Hindlimb muscle (tissue), 1 donor: ENCODE data around the gene ANKRD33B. TPM values are rescaled to one million over a fixed set of nuclear protein-coding genes. Genes with fewer than 3 reads are reported as not detected.
"Not testable (repeated sequence)": the region's sequence is repeated elsewhere in the genome, so short reads cannot be mapped to it uniquely, and the experiment has no call there.

Source experiments
- DNase-seq: peaks from one replicate; pipeline ENCODE4 v3.0.0-alpha.2; 2013
- polyA plus RNA-seq: library from polyadenylated mRNA; unstranded; fragments of 120-200 nt; gene quantifications from one replicate; pipeline ENCODE4 v1.2.1, GENCODE V29; 2013; ENCODE audit not compliant: insufficient read length

ANKRD33B gene
- polyA plus RNA-seq, 1 donor, result 2.5 TPM

DNA sequence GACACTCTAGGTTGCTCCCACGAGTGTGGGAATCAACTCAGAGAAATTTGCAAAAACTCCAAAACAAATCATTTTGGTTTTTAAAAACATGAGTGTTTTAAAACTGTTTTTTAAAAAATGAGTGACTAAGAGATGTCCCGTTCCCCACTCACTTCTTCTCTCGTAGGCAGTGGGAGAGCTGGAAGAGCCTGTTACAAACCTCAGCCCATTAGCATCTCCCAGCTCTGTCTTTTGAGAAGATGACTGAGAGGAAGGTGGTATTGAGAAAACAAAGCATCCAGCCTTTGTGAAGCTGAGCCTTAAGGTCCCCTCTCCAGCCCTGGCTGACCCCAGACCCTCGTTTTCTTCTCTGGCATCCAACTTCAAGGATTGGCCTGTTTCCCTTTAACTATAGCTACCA lies 4.7 kb upstream of the ANKRD33B start:
- DNase-seq, result no peak

DNA sequence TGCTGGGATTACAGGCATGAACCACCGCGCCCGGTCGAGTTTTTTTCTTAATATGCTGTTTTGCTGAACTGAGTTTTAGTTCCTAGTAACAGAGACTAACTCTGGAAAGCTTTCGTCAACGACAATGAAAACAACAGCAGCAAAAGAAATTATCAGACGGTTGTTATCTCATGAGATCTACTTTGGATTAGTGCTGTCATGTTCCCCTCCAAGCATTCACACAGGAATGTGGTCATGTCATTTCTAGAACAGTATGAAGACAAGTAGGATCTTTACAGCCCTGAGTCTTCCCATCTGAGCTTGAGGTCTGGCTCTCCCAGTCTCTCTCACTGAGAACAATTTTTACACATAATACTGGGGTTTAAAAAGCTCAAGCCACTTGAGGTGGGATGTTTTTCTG lies 4.0 kb upstream of the ANKRD33B start:
- DNase-seq, result no peak

DNA sequence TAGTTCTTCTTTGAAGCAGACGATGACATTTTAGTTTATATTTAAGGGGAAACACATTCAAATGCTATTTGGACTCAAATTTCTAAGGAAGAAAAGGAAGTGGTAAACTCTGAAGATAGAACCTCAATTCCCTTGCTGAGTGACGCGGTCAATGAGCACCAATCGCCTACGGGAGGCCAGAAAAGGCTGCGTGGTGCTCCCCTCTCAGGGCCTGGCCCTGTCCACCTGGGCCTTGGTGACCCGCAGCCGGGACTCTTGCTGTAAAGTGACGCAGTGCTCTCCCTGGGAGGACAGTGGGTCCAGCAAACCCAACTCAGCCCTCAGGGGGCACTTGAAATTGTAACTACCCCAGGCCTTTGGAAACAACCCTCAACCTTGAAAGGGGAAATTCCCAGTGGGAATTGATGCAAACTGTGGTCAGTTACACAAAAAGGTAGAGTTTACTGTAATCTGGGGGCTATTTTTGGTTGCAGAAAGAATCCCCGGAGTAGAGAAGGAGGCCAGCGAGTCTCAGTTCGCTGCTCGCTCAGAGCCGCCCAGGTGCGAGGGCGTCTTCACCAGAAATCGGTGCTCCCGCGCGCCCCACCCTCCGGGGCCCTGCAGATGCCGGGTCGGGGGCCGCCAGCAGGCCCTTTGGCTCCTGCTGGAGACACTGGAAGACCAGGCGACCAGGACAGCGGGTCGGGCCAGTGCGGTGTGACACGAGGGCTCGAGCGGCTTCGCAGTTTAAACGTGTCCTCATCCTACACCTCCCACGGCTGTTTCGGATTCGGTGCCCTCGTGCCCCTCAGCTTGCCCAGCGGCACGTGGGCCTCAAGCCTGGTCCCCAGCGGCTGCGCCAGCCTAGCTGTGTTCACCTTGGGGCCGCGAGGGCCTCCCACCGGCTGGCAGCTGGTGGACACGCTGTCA lies 1.4 kb upstream of the ANKRD33B start:
- no peak for DNase-seq

DNA sequence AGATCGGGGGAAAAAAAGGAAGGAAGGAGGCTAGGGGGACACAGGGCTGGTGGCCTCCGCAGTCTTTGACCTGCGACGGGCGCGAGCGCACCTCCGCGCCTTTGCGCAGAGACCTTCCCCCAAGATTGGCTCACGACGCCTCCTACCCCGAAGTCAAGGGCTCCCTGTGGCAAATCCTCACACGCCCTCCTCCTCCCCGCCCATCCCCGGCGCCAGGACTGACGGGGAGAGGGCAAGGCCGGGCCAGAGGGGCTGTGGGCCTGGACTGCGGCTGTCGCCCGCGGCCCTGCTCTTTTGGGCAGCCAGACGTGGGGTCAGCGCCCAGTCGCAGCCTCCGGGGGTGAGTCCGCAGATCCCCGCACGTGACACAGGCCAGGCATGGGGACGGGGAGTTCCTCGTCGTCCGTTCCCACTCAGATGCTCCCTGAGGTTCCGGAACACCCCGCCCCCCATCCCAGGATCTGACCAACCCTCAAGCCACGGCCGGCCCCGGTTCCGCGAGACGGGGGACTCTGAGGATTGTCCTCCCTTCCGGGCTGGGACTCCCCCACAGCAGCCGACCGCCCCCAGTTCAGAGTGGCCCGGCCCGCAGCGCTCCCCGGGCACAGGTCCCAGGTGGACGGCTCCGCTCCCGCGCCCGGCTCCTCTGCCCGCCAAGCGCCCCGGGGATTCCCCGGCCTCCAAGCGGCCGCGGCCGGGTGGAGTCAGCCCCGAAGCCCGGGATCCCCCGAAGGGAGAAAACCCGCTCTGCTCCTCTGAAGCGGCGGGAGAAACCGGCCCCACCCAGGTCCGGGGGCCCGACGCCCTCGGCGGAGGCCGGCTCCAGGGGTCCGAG lies 543 bp upstream of the ANKRD33B start:
- DNase-seq, result no peak

DNA sequence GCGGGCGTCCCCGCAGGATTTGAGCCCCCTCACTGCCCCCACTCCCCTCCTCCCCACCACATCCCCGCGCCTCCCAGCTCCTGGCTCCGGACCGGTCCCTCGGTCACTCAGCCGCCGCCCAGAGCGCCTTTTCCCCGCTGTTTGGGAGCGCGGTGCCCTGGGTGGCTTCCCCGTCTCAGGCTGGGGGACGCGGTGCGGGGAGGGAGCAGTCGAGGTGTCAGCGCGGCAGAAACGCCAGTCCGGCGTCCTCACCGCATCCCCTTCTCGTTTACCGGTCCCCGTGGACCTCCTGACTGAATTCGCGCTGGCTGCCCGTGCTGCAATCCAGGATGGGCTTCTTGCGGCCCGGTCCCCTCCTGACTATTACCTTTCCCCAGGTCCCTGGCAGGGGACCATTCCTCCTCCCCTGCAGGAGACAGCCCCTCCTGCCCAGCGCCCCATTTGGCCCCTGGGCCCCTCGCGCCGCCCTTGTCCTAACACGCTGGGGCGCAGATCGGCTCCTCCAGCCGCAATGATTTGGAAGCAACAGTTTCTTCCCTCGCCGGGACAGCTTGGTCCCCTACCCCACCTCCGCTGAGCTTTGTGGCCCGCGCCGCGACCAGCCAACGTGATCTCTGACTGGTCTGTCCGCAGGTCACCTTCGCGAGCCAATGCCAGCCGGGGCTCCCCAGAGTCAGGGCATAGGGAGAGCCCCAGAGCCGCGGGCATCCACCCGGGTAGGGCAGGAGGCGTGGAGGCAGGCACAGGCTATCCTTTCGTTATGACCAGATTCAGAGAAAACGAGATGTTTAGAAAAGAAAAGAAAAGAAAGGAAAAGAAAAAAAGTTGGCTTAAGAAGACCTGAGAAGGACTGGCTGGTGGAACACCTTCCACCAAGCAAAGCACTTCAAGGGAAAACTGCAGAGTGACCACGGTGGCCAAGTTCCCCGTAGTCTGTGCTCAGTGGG lies 1.2 kb downstream of the ANKRD33B start:
- no peak for DNase-seq

DNA sequence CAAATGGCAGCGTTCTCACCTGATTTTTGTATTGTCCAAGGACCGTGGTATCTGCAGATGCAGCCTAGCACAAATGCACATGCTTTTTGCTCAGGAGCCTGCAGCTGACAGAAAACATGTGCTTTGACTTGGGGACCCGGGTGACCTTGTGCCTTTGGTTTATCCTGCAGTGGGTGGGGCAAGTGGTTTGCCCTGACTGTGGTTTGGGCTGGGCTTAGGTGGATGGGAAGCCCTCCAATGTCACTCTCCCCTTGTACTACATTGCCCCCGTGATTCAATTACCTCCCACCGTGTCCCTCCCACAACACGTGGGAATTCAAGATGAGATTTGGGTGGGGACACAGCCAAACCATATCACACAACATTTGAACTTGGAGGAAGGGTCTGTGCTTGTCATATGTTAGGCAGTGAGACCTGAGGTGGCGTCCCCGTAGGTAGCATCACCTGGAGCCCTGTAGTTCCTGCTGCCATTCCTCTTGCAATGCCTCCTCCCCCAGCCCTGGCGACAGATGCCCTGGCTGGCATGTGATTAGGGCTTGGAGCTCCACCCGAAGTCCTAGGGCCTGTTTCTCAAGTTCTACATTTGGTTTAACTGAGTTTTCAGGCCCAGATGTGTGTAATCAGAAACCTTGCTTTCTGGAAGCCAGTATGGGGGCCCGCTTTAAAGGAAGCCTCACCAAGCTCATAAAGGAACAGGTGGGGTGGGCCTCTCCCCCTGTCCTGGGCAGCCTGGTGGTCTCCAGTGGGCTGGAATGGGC lies 2.1 kb downstream of the ANKRD33B start:
- DNase-seq, result no peak

DNA sequence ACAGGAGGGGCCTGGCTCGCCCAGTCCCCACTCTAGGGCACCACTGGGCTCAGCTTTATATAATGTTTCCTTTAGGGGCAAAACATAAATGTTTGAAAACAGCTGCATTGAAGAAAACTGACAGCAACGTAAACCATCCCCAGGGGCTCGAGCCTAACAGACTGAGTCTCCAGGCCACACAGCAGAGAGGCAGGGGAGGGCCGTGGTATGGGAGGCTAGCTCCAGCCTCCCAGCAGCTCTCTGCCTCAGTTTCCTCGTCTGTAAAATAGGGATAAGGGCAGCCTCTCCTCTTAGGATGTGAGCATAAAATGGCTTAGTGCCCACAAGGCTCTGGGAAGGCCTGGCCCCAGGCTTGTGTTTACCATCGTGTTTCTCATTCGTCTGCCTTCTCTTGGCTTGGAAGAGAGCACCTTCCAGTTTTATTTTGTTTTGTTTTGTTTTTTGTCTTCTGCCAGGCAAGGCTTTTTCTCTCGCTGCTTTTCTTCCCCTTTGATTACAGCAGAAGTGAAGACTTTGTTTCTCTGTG lies 2.7 kb downstream of the ANKRD33B start:
- DNase-seq, result no peak

DNA sequence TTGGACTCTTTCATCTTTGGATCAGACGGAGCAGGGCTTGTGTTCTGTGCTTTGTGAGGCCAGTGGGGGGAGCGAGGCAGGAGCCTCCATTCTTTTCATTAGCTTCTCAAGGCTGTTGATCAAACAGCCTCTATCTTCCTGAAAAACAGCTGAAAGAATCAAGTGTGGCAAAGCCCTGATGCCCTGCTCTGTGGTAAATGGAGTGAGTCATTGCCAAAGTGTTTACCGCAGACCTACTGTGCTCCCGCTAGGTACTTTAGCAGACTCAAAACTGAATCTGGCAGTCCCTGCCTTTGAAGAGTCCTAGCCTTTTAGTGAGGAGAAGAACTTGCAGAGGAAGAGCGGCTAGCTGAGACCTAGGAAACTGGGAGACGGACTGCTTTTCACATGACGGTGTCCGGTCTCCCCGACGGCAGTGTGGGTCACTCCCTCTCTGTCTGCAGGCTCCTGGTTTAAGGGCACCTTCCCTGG lies 3.3 kb downstream of the ANKRD33B start:
- DNase-seq, result no peak

DNA sequence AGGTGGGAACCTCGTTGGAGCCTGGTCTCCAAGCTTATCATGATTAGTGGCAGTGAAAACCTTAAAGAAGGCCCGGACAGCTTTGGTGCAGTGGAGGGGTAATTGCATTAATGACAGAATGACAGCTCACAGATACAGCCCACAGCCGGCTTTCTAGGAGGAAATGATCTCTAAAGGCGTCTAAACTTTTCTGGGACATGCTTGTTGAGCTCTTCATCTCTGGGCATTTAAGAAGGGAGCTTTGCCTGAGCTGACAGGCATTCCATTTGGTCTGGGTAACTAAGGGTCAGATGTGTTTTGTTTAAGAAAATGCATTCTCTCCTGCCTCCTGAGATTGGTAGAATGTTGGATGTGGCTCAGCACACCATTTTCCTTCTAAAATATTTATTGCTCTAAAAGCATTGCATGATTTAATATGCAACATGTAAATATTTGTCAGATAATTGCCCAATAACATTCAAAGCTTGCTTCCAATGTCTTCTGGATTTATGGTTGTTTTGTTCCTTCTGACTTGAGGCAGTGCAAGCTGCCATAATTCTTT lies 4.0 kb downstream of the ANKRD33B start:
- DNase-seq, result no peak

DNA sequence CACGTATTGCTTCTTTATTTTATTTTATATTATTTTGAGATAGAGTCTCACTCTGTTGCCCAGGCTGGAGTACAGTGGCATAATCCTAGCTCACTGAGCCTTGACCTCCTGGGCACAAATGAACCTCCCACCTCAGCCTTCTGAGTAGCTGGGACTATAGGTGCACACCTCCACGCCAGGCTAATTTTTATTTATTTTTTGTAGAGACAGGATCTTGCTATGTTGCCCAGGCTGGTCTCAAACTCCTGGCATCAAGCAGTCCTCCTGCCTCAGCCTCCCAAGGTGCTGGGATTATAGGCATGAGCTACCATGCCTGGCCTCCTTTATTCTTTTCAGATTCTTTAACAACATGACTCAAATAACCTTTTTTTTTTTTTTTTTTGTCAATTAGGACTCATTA lies 6.7 kb downstream of the ANKRD33B start:
- DNase-seq, result not testable (repeated sequence)

DNA sequence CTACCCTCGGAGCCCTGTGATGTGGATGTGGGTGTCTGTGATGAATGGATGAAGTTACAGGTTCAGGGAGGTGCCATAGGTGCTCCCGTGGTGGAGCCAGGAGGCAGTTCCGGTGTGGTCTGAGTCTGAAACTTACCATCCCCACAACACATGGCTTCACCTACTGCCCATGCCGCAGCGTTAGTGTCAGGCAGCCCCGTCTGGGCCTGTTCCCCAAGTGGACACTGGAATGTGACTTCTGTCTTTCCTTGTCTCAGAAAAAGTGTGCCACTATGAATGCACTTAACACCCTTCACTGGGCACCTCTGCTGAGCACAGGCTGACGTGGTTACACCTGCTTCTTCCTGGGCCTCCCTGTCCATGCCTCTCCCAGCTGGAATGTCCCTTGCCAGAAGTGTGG lies 8.6 kb downstream of the ANKRD33B start:
- DNase-seq, result no peak

DNA sequence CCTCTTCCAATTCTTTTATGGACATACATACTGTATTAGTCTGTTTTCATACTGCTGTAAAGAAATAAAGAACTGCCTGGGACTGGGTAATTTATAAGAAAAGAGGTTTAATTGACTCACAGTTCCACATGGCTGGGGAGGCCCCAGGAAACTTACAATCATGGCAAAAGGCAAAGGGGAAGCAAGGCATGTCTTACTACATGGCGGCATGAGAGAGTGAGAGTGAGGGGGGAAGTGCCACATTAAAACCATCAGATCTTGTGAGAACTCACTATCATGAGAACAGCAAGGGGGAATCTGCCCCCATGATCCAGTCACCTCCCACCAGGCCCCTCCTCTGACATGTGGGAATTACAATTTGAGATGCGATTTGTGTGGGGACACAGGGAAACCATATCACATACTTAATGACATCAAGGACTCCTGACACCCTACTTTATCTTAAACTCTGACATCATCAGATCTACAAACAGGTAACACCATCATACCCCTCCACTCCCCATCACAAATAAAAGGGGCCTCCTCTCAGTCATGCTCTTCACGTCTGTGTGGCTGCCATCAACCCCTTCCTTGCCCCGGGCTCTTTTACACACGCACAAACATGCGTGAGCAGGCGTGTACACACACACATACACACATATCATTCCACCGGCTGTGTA lies 9.7 kb downstream of the ANKRD33B start:
- no peak for DNase-seq

DNA sequence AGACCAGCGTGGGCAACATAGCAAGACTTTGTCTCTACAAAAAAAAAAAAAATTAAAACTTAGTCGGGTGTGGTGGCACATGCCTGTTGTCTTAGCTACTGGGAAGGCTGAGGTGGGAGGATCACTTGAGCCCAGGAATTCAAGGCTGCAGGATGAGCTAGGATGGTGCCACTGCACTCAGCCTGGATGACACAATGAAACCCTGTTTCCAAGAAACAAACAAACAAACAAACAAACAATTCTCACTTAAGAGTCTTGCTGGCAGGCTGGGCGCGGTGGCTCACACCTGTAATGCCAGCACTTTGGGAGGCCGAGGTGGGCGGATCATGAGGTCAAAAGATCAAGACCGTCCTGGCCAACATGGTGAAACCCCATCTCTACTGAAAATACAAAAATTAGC lies 11.0 kb downstream of the ANKRD33B start:
- DNase-seq, result not testable (repeated sequence)

DNA sequence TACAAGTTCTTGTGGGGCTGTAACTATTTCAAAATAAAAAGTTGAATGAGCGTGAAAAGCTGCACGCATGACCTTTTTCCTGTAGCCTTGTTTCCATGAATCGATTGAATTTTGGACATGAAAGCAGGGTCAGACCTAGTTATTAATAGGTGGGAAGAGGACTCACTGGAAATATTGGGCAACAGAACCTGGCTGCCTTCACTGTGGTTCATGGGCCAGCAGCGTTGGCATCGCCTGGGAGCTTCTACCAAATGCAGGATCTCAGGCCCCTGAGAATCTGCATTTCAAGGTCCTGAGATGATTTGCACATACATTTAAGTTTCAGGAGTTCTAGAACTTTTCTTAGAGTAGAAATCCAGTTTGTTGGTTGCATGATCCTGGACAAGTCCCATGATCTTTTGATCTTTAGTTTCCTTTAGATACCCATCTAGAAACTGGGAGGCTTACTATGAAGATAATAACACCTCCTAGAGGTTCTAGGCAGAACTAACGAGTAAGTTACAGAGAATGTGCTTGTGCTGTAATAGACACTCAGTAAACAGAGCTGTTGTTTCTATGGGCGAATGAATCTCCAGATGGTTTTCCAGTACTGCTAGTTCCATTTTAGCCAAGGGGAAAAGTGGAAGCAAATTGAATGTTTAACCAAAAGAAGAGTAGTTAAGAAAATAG lies 12.4 kb downstream of the ANKRD33B start:
- no peak for DNase-seq

DNA sequence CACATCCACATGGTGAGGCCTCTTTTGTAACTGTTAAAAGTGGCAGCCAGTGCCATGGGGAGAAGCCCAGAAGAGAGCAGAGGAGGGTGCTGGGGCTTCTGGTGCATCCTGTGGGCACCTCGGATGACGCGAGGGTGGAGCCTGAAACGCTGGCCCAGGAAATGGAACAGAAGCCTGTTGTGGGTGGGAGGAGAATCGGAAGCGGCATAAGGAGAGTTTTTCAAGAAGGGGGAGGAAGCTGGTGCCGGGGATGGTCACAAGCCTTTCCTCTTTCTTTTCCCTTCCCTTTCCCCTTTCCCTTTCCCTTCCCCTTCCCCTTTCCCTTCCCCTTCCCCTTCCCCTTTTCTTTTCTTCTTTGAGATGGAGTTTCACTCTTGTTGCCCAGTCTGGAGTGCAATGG lies 12.9 kb downstream of the ANKRD33B start:
- DNase-seq, result no peak

DNA sequence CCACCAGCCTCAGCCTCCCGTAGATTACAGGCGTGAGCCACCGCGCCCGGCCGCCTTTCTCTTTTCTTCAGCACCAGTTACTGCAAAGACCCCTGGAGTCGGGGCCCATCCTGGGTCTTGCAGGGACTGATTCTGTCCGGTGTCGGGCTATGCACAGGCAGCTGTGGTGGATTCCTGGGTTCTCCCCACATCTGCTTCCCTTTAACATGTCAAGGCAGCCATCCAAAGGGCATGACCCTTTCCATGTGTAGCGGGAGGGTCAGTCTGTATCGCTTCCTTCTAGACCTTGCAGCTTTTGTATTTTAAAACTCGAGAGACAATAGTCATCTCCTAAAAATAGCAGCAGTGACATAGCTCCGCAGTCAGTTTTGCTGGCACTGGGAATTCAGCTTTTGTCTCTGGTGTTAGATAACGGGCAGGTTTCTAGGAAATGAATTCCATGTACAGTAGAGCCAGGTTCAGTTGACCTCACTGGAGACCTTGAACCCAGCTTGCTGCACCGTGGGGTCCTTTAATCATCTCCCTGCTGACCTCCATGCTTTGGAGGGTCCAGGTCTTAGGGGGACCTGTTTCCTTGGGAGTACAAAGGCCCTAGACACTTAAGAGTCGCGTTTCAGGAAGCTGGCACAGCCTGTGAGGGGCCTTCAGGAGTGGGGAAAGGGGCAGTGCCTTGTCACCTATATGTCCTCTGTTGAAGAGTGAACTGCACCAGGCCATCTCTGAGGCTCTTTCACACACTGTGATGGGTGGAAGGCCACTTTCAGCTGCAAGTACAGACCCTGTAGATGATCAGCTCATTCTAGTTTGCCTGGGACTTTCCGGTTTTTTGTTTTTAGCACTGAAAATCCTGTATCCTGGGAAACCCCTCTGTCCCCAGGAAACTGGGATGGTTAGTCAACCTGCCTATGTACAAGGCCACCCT lies 13.8 kb downstream of the ANKRD33B start:
- no peak for DNase-seq

DNA sequence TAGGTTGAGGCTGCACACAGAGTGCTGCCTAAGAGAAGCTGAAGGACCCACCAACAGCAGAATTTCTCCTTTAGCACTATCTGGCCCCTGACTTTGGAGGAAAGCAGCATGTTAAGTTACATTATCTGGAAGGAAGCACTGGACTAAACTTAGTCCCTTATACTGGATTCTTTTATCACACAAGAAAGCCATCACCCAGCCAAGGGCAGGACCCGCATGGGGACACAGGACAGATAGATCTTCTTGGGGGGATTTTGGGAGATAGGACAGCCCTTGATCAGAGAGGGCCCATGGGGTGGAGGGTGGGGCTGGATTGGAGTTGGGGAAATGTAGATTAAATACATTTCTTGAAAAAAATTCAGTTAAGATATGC lies 14.4 kb downstream of the ANKRD33B start:
- no peak for DNase-seq

DNA sequence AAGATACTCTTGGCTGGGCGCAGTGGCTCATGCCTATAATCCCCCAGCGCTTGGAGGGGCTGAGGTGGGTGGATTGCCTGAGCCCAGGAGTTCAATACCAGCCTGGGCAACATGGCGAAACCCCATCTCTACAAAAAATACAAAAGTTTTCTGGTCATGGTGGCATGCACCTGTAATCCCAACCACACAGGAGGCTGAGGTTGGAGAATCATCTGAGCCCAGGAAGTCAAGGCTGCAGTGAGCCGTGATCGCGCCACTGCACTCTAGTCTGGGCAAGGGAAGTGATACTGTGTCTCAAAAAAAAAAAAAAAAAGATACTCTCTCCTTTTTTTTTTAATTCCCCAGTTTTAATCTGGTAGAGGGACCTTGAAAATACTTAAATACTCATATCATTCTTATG lies 15.0 kb downstream of the ANKRD33B start:
- no peak for DNase-seq
